Fibroblast of the aortic adventitia (primary cell): ENCODE measurements around the gene TNS3. TPM values are rescaled to one million over a fixed set of nuclear protein-coding genes. Genes with fewer than 3 reads are reported as not detected.

Experiments
- DNase-seq: peaks from one replicate; pipeline ENCODE4 v3.0.0-alpha.2; 2010; ENCODE audit warnings: low read depth
- H3K4me3 ChIP-seq: 2 replicates; pipeline ENCODE4 v1.5.1; 2011; ENCODE audit warnings: low read depth, mild to moderate bottlenecking, control low read depth, low read length, moderate library complexity
- total RNA-seq: library from RNA; depleted of rRNA; stranded (reverse); fragments of >200 nt; gene quantifications from 2 replicates; pipeline ENCODE4 v1.2.3, GENCODE V29; 2012; ENCODE audit warnings: low replicate concordance
- TF ChIP-seq, protein P1 (sequence below): IDR thresholded peaks from 2 replicates; pipeline ENCODE4 v1.5.1; 2011; ENCODE audit warnings: mild to moderate bottlenecking, low read length, control low read depth, inconsistent platforms; ENCODE audit not compliant: insufficient read depth

TNS3 gene
- total RNA-seq, 1 donor: 28.3 TPM

DNA sequence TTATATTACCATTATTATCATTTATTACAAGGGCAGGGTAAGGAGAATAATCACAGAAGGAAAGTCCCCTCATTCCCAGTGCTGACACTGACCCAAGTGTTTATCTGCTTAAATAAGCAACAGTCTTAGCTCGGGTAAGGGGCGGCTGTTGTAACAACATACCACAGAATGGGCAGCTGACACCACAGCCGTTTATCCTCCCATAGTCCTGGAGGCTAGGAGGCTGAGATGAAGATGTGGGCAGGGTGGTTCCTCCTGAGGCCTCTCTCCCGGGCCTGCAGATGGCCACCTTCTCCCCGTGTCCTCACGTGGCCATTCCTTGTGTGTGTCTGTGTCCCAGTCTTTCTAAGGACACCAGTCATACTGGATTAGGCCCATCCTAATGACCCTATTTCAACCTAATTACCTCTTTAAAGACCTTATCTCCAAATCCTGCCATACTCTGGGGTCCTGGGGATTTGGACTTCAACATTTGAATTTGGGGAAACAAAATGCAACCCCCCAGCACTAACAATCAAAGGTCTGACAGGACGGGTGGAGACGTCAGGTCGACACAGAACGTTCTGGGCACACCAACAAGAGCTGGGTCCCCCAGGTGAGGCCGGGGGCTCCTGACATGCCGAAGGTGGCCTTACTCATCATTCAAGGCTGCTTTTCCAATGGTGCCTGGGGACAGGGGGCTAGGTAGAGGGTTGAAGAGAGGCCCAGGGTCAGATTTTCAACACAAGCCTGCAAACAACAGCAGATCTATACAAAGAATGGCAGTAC lies 93.5 kb downstream of the TNS3 start:
- H3K4me3 ChIP-seq: no peak overlapping the region
- DNase-seq: no peak
- TF ChIP-seq, protein P1, sequence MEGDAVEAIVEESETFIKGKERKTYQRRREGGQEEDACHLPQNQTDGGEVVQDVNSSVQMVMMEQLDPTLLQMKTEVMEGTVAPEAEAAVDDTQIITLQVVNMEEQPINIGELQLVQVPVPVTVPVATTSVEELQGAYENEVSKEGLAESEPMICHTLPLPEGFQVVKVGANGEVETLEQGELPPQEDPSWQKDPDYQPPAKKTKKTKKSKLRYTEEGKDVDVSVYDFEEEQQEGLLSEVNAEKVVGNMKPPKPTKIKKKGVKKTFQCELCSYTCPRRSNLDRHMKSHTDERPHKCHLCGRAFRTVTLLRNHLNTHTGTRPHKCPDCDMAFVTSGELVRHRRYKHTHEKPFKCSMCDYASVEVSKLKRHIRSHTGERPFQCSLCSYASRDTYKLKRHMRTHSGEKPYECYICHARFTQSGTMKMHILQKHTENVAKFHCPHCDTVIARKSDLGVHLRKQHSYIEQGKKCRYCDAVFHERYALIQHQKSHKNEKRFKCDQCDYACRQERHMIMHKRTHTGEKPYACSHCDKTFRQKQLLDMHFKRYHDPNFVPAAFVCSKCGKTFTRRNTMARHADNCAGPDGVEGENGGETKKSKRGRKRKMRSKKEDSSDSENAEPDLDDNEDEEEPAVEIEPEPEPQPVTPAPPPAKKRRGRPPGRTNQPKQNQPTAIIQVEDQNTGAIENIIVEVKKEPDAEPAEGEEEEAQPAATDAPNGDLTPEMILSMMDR: no peak

DNA sequence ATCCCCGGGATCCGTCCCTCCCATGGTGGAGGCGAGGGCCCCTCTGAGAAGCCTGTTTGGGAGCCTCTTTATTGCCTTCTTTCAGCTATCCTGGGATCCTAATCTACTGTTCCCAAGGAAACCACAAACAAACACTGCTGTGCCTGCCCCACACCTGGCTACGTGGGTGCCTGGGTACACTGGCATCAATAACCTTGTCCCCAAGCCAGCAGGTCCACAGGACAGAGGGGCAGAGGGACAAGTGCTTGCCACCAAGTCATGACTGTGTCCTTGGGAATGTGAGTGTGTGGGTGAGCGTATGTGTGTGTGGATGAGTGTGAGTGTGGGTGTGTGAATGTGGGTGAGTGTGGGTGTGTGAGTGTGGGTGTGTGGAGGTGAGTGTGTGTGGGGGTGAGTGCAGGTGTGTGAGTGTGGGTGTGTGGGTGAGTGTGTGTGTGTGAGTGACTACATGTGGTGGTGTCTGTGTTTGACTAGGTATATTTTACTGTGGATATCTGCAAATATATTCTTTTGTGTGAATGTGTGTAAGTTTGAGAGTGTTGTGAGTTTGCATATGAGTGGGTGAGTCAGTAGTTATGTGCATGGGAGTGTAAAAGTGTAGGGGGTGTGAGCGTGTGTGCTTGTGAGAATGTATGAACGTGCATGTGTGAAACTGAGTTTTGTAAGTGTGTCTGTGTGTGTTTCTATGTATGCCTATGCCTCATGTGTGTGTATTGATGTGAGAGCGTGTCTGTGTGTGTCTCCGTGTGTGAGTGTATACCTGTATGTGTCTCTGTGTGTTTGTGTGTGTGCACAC lies 96.1 kb downstream of the TNS3 start:
- DNase-seq: no peak
- TF ChIP-seq, protein P1: no peak
- H3K4me3 ChIP-seq: no peak overlapping the region

DNA sequence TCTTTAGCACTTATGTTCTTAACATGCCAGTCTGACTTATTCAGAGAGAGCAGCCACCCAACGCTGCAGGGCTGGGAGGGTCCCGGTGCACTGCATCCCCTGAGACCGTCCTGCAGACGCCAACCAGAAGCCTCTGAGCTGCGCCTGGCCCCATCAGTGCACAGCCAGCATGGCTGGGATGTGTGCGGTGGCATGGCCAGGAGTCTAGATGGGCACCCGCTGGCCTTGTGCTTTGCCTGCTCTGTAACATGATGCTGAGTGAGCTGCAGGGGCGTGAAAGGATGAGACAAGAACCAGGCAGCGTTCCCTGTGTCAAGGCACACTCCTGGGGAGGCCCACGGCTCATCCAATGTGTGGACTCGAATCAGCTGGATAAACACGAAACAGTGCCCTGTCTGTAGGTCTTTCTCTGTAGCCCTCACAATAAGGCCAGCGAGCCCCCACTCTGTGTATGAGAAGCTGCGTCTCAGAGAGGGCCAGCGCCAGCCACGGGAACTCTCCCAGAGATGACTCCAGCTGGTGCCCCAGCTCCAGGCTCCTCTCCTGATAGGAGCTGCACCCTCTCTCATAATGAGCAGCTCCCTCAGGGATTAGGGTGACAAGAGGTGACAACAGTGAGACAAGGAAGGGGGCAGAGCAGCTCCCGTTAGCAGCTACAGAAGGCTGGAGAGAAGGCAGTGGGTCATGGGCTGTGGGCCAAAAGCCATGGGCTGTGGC lies 96.8 kb downstream of the TNS3 start:
- TF ChIP-seq, protein P1: no peak
- H3K4me3 ChIP-seq: no peak overlapping the region
- DNase-seq: no peak

DNA sequence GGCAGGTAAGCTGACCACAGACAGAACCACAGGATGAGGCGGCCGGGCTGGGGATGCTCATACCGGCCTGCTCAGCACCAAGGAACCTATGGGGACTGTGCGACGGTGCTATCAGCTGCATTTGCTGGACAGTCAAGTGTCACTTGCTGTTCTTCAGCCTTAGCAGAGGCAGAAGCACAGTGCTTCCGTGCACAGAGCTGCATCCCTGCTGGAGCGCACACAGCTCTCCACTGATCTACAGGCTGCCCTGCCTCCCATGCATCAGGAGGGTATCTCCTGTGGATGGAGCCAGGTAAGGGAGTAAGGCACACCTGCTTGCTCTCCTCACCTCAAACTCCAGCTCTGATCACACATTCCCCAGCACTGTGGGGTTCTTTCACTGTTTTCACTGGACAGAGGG lies 97.5 kb downstream of the TNS3 start:
- TF ChIP-seq, protein P1: no peak
- no peak overlapping the region for H3K4me3 ChIP-seq
- DNase-seq: no peak

DNA sequence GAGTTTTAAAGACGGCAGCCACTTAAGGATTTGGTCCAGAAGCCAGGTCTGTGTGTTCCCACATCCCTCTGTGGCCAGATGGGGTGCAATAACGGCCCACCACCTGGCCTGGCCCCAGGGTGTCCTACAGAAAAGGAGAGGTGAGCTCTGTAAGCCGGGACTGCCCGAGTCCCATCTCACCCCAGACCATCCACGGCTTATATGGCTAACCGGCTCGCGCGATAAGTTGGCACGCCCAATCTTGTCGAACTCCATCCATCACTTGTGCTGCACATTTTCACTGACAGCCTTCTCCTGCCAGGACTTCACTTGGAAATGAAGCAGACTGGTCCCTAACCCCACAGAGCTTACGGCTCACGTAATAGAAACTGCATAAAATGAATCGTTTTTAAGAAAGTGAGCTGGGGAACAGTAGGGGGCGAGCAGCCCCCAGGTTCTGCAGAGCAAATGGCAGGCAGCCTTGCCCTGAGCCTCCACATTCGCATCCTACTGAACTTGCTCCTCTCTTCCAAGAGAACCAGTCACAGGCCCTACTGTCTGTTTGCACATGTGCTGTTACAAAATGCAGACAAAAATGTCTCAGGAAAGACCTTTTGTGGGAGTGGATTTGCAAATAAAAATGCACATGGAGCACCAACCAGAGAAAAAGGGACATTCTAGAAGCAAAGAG lies 98.2 kb downstream of the TNS3 start:
- H3K4me3 ChIP-seq: no peak overlapping the region
- DNase-seq: peak; percentile 43
- TF ChIP-seq, protein P1: peak; percentile 33
